CD4-positive, alpha-beta T cell treated with Interleukin-17A for 4 hours (primary cell): ENCODE measurements around the gene RTL1.
A peak's percentile ranks its signal among the peaks of the same experiment; 100 is the strongest.

Source experiments
- DNase-seq: peaks from one replicate; pipeline ENCODE4 v3.0.0-alpha.2; 2020; ENCODE audit warnings: mixed read lengths

The RTL1 gene

GRCh38 chr14:100864960-100865681 is 38.4 kb downstream of the RTL1 start:
- DNase-seq: no peak

DNA sequence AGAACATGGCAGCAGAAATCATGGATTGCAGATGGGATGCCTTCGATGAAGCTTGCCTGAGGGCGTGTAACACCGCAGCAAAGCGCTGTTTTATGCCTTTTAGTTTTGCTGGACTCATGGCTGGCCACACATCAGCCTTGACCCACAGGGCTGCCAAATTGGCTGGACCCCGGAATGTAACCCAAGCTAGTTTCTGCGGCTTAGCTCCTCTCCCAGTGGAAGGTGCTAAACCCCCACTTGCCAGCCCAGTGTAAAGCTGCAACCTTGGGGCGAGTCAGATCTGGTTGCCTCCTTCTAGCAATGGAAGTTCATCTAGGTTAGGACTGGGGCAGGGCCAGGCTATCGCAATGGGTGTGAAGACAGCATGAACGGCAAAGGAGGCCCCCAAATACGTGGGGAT is 39.3 kb downstream of the RTL1 start:
- DNase-seq: no peak

DNA sequence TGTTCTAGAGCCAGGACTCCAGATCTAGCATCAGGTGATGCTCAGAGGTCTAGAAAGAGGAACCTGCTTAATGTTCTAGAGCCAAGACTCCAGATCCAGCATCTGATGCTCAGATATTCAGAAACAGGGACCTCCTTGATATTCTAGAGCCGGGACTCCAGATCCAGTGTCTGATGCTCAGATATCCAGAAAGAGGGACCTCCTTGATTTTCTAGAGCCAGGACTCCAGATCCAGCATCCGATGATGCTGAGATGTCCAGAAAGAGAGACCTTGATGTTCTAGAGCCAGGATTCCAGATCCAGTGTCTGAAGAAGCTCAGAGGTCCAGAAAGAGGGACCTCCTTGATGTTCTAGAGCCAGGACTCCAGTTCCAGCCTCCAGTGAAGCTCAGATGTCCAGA is 40.7 kb downstream of the RTL1 start:
- DNase-seq: no peak

GRCh38 chr14:100862277-100862676 is 41.2 kb downstream of the RTL1 start:
- no peak for DNase-seq

DNA sequence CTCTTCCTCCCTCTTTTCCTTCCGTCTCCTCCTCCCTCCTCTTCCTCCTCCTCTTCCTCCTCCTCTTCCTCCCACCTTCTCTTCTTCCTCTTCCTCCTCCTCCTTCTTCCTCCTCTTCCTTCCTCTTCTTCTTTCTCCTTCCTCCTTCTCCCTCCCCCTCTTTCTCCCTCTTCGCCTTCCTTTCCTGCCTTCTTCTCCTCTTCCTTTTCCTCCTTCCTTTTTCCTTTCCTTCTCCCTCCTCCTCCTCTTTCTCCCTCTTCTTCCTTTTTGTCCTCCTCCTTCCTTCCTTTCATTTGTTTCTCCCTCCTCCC is 41.6 kb downstream of the RTL1 start:
- DNase-seq: no peak

- DNase-seq: no peak
These were observed 42.2 kb downstream of the RTL1 start for GRCh38 chr14:100861188-100861936.

DNA sequence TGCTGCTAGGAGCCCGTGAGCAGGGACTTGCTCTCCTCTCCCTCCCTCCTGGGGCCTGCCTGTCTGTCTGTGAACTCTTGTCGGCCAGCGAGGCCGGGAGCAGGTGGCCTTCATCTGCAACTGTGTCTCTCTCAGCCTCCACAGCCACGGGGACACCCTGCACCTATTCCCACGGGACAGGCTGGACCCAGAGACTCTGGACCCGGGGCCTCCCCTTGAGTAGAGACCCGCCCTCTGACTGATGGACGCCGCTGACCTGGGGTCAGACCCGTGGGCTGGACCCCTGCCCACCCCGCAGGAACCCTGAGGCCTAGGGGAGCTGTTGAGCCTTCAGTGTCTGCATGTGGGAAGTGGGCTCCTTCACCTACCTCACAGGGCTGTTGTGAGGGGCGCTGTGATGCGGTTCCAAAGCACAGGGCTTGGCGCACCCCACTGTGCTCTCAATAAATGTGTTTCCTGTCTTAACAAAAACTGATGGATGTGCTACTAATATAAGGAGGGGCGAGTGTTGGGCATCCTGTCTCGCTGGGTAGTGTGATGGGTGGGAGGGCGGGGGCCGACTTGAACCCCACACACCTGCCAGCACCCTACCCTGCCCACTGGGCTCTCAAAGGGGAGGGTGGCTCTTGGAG is 42.9 kb downstream of the RTL1 start:
- no peak for DNase-seq

DNA sequence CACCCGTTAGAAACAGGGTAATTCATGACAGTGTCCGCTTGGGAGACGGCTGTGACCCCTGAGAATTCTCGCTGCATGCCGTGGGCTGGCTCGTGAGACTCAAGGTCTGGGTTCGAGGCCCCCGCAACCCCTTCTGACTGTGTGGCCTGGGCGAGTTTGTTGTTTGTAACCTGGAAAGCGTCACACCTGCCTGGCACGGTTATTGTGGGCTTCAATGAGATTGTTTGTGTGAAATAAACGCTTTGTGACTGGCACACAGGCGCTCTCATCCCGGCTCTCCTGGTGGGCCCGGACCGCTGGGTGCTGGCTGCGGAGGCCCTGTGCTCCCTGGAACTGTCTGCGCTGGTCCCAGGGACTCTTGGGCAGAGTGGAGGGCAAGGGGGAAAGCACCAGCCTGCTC is 43.7 kb downstream of the RTL1 start:
- DNase-seq: no peak

GRCh38 chr14:100858838-100859220 is 44.7 kb downstream of the RTL1 start:
- DNase-seq: no peak

GRCh38 chr14:100857923-100858837 is 45.3 kb downstream of the RTL1 start:
- DNase-seq: no peak

GRCh38 chr14:100857233-100857922 is 46.1 kb downstream of the RTL1 start:
- DNase-seq: no peak

- no peak for DNase-seq
These were observed 47.2 kb downstream of the RTL1 start for GRCh38 chr14:100856056-100856950.

DNA sequence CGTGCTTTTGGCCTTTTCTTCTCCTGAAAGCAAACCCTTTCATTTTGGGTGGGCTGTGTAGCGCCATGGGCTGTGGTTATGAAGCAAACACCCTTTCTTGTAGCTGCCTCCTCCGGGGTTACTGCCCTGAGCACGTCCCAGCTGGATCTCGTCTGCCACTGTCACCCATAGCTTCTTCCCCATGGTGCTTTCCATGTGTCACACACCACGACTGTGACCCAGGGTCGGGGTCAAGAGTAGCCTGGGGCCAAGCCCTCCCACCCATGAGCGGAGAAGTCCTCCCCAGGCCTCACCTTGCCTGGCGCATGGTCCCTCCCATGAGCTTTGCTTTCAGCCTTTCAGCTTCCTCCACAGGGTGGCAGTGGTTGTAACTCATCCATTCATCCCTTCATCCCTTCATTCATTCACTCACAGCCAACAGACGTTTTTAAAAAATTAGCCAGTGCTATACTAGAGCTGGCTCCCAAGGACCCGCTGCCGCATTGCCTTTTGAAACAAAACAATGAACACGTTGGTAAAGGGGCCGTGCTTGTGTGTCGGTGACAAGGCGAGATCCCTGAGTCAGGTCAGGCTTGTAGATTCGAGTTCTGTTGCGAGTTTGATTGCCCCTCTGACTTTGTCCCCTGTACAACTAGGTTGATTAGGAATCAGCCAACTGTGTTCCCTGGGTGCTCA is 48.1 kb downstream of the RTL1 start:
- no peak for DNase-seq

DNA sequence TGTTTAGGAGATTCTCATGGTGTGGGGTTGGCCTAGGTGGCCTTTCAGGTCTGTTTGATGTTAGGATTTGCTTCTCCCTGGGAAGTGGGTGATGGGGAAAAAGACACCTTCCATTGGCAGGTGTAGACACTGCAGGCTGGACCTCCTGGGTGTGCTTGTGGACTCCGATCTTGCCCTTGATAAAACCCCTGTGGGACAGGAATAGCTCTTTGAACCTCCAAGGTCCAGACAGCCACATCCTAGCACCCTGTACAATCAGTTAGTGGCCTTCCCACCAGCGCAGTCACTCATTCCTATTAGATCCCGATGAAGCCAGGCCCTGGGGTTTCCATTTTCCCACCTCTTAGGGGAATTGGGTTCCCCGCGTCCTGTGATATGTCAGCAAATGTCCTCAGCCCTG is 49.1 kb downstream of the RTL1 start:
- DNase-seq: no peak

DNA sequence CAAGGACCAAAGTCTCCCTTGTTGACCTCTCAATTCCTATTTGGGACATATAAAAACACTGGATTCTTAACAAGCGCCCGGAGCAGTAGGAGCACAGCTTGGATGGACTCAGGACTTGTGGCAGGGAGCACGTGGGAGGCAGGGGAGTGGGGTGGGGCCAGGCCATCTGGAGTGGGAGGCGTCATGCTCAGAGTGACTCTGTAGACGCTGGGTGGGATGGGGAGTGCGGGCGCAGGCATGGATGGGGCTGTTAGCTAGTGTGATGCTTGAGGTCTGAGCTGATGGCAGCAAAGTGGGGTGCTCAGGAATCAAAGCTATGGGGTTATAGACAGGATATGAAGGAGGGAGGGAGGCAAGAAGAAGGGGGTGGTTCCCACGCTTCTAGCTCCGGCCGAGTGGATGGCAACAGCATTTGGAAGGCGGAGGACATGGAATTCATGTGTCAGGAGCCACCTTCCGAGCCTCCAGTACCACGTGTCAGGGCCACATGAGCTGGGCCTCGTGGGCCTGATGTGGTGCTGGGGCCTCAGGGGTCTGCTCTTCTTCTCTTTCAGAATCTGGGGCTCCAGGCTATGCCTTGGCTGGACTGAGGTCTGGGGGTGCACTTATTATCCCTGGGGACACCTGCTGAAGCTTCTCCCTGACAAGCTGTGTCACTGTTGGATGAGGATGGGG is 51.4 kb downstream of the RTL1 start:
- no peak for DNase-seq

- DNase-seq: no peak
These were observed 52.0 kb downstream of the RTL1 start for GRCh38 chr14:100851586-100851916.

DNA sequence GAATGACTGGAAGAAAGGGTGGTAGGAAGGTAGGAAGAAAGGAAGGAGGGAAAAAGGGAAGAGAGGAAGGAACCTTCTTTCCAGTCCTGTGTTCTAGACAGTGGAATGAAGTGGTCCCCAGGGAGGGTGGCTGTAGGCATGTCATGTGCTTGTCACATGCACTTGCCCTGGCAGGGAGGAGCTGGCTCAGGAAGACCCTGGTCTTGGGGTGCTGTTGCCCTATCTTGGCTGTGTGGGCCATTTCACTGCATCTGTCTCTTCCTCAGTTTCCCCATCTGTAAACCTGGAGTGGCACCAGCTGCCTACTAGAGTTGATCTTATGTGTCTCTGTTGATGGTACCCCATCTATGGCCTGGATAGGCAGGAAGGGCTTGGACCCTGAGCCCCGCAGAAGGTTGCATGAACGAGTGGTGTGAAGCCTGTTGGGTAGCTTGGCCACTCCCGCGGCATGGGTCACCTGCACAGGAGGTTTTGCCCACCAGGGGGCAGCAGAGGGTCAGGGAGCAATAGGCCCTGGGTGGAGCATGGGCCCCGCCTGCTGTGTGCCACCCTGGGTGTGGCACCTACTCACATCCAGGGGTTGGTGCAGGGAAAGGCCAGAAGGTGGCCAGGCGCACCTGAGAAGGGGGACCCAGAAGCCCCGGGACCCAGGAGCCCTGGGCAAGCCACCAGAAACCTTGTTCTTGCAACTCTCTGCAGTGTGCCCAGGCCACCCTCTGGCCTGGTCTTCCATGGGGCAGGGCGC is 52.5 kb downstream of the RTL1 start:
- DNase-seq: peak; percentile 84

DNA sequence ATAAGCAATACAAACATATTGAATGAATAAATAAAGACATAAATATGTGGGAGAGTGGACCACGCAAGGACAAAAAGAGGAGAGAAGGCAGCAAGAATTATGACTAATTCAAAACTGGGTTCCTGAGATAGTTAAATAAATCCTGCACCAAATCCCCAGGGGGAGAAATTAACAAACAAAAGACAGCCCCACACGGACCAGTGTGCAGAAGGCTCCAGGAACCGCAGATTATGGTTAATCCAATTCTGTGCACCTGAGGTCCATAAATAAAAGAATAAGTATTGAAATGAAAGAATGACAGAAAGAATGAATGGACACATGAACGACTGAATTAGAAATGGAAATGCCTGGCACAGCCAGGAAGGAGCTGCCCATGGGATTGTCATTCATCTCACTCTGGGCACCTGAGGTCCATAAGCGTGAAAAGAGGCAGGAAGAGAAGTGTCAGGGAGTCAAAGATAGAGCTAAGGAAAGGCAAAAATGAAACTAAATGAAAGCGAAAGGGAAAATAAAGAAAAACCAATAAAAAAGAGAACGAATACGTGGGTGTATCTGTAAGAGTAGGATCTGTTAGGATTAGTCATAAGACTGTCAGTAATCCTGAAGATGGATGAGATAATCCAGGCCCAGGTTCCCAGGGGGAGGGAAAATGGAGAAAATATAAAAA is 54.3 kb downstream of the RTL1 start:
- DNase-seq: no peak

DNA sequence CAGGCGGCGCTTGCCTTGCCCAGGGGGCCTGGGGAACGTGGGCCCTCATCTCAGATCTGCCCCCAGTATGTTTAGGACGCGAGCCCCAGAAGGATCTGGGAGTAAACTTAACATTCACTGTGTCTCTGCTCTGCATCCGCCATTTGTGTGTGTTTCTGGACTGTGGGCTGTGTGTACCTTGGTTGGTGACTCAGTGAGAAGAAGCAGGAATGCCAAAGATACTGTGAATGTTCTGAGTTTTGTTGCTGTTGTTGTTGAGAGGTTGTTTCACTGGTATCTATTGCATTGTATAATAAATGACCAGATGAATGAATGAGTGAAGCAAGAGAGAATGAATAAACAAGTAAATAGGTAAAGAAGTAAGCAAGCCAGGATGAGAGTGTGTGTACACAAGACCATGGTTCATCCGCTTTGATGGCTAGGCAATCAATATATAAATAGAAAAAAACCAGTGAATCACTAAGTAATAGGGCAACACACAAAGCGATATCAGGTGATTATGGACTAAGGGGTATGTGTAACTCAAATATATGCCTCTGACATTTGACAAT is 57.1 kb downstream of the RTL1 start:
- no peak for DNase-seq
